SK-N-SH (cell line): Measurements from ENCODE around the gene ARHGAP31. TPM values are rescaled to one million over a fixed set of nuclear protein-coding genes. Genes with fewer than 3 reads are reported as not detected.

ENCODE experiments used
- CTCF ChIA-PET: fragments of 300-600, 350-600 bp; formaldehyde crosslinking; extraction: SDS; loops from one replicate; lab custom pipeline; 2021; lab: Yijun Ruan, JAX
- POLR2A ChIA-PET: fragments of 350-600 bp; sonication (Branson Sonifier 250); formaldehyde crosslinking; extraction: SDS; loops from one replicate; lab custom pipeline; 2020; ENCODE audit warnings: antibody characterized with exemption, inconsistent platforms; lab: Yijun Ruan, JAX
- DNase-seq: peaks from one replicate; pipeline ENCODE4 v3.0.0; 2012
- H2AFZ ChIP-seq: fragments of 200-600 bp; sonication (generic); 2 replicates; pipeline ENCODE4 v1.8.1; 2016; ENCODE audit warnings: antibody characterized with exemption, mild to moderate bottlenecking, low read depth
- H3F3A ChIP-seq: fragments of 200-600 bp; sonication (generic); replicated peaks from 2 replicates; pipeline ENCODE3; 2016; ENCODE audit warnings: antibody characterized with exemption, mild to moderate bottlenecking; ENCODE audit not compliant: insufficient read depth
- H3K27ac ChIP-seq, 2 experiments: fragments of 200-500 bp in 1 of 2; fragments of 200-600 bp in 1 of 2; sonication (Bioruptor generic) in 1 of 2; sonication (generic), shearing (Covaris generic) in 1 of 2; 2 replicates each; pipeline versions ENCODE4 v1.5.1 to v1.6.1; 2014 to 2016; ENCODE audit warnings: low read depth in 2 of 2, inconsistent platforms in 1 of 2, low read length in 1 of 2, mild to moderate bottlenecking in 1 of 2, mixed read lengths in 1 of 2
- H3K27me3 ChIP-seq: fragments of 200-600 bp; sonication (generic), shearing (Covaris generic); 2 replicates; pipeline ENCODE4 v1.6.1; 2016; ENCODE audit warnings: mixed run types; ENCODE audit not compliant: insufficient read depth
- H3K36me3 ChIP-seq, 2 experiments: fragments of 200-500 bp in 1 of 2; fragments of 200-600 bp in 1 of 2; sonication (Bioruptor generic) in 1 of 2; sonication (generic) in 1 of 2; replicated peaks in 1 of 2; 2 replicates each; pipeline versions ENCODE3 to v1.5.1; 2014 to 2016; ENCODE audit warnings: low read length in 1 of 2, mild to moderate bottlenecking in 1 of 2; ENCODE audit not compliant: insufficient read depth in 2 of 2, control insufficient read depth in 1 of 2
- H3K4me1 ChIP-seq, 2 experiments: fragments of 200-500 bp in 1 of 2; fragments of 200-600 bp in 1 of 2; sonication (Bioruptor generic) in 1 of 2; sonication (generic), shearing (Covaris generic) in 1 of 2; 2 replicates each; pipeline versions ENCODE4 v1.5.1 to v1.6.1; 2014 to 2016; ENCODE audit warnings: low read depth in 1 of 2, low read length in 1 of 2, mixed run types in 1 of 2; ENCODE audit not compliant: insufficient read depth in 2 of 2, control insufficient read depth in 1 of 2
- H3K4me2 ChIP-seq: fragments of 200-600 bp; sonication (generic), shearing (Covaris generic); 2 replicates; pipeline ENCODE4 v1.6.1; 2017; ENCODE audit warnings: mixed run types
- H3K4me3 ChIP-seq, 2 experiments: fragments of 200-500 bp in 1 of 2; fragments of 200-600 bp in 1 of 2; sonication (Bioruptor generic) in 1 of 2; sonication (generic), shearing (Covaris generic) in 1 of 2; 2 replicates each; pipeline versions ENCODE4 v1.5.1 to v1.8.1; 2014 to 2016; ENCODE audit warnings: low read depth in 2 of 2, inconsistent platforms in 1 of 2, low read length in 1 of 2, mild to moderate bottlenecking in 1 of 2, mixed read lengths in 1 of 2, moderate library complexity in 1 of 2
- H3K79me2 ChIP-seq: fragments of 200-600 bp; sonication (generic); 2 replicates; pipeline ENCODE4 v1.8.1; 2017; ENCODE audit warnings: mild to moderate bottlenecking; ENCODE audit not compliant: insufficient read depth
- H3K9ac ChIP-seq: fragments of 200-600 bp; sonication (generic); 2 replicates; pipeline ENCODE4 v1.6.1; 2017; ENCODE audit warnings: mixed run types
- H3K9me2 ChIP-seq: fragments of 200-600 bp; sonication (generic); 2 replicates; pipeline ENCODE4 v1.6.1; 2017; ENCODE audit warnings: mixed run types
- H3K9me3 ChIP-seq: fragments of 200-600 bp; sonication (generic); 2 replicates; pipeline ENCODE4 v1.6.1; 2017; ENCODE audit warnings: mixed run types, mild to moderate bottlenecking, moderate library complexity
- H4K20me1 ChIP-seq: fragments of 200-600 bp; sonication (generic); 2 replicates; pipeline ENCODE4 v1.6.1; 2017; ENCODE audit warnings: mild to moderate bottlenecking, mixed run types; ENCODE audit not compliant: insufficient read depth
- CHD2 ChIP-seq: fragments of 150-350 bp; IDR thresholded peaks from 2 replicates; pipeline ENCODE4 v1.6.1; 2018; ENCODE audit warnings: low read length; ENCODE audit not compliant: partially characterized antibody
- EP300 ChIP-seq, 2 experiments: IDR thresholded peaks; 2 replicates each; pipeline versions ENCODE4 v1.4.0 to v1.6.1; 2012; ENCODE audit warnings: borderline replicate concordance in 1 of 2, low read depth in 1 of 2, low read length in 1 of 2
- EZH2phosphoT487 ChIP-seq: fragments of 200-600 bp; sonication (generic); IDR thresholded peaks from 2 replicates; pipeline ENCODE4 v1.6.1; 2017; ENCODE audit warnings: low read depth, mixed run types, mild to moderate bottlenecking, antibody characterized with exemption, moderate library complexity, borderline replicate concordance
- FOSL2 ChIP-seq: IDR thresholded peaks from 2 replicates; pipeline ENCODE4 v1.4.0; 2012; ENCODE audit warnings: low read depth, mild to moderate bottlenecking, moderate library complexity, borderline replicate concordance
- GATA2 ChIP-seq: sonication (generic); formaldehyde crosslinking; IDR thresholded peaks from 2 replicates; pipeline ENCODE4 v1.5.0; 2020; ENCODE audit warnings: mild to moderate bottlenecking, missing genetic modification reagents
- MEF2A ChIP-seq: IDR thresholded peaks from 2 replicates; pipeline ENCODE4 v1.4.0; 2012; ENCODE audit warnings: low read depth, borderline replicate concordance
- NFIC ChIP-seq: IDR thresholded peaks from 2 replicates; pipeline ENCODE4 v1.4.0; 2012; ENCODE audit warnings: borderline replicate concordance
- POLR2AphosphoS5 ChIP-seq: IDR thresholded peaks from 2 replicates; pipeline ENCODE4 v1.6.1; 2012; ENCODE audit warnings: low read depth, low read length
- RAD21 ChIP-seq: IDR thresholded peaks from 2 replicates; pipeline ENCODE4 v1.6.1; 2012; ENCODE audit warnings: mild to moderate bottlenecking, low read length
- RCOR1 ChIP-seq: fragments of 150-350 bp; IDR thresholded peaks from 2 replicates; pipeline ENCODE4 v1.6.1; 2017; ENCODE audit warnings: antibody characterized with exemption, low read length
- TAF1 ChIP-seq: IDR thresholded peaks from 2 replicates; pipeline ENCODE4 v1.6.1; 2012; ENCODE audit warnings: low read depth, mild to moderate bottlenecking, low read length, moderate library complexity, borderline replicate concordance
- YY1 ChIP-seq: IDR thresholded peaks from 2 replicates; pipeline ENCODE4 v1.4.0; 2012; ENCODE audit warnings: low read depth, mild to moderate bottlenecking
- WGBS: methylation state at CpG from one replicate; pipeline ENCODE4 v1.1.6; 2017; ENCODE audit warnings: low lambda C conversion rate; 5-methylcytosine and 5-hydroxymethylcytosine counted together
- polyA plus RNA-seq, 3 experiments: library from polyadenylated mRNA; depleted of rRNA; stranded (reverse); fragments of >200 nt; gene quantifications; 2 replicates each; pipeline ENCODE4 v1.2.3, GENCODE V29; 2012
- TF ChIP-seq, protein P1 (sequence below): IDR thresholded peaks from 2 replicates; pipeline ENCODE4 v1.4.0; 2012; ENCODE audit warnings: low read depth, borderline replicate concordance

Gene ARHGAP31
- polyA plus RNA-seq, 1 of the 3 experiments (the other 2 are of a cell fraction), result 4.4 TPM

DNA sequence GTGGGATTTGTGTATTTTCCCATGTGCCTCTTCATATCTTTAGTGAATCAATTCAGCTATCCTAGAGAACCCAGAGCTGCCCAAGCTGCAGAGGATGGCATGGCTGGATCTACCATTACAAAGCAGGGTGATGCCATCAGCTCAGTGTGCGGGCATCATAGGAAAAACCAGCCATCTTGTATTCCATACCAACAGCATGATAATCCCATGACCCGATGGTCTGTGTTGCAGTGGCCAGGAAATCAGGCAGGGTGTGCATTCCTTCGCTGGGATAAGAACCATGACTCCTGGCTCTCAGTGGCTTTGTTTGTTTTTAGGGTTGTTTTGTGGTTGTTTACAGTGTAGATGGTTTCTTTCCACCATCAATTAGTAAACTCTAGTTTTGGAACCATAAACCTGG, 36.0 kb downstream of the ARHGAP31 start (continued):
- TF ChIP-seq MEF2A (no peak), GATA2 (CRISPR knock-in tag) (no peak)

DNA sequence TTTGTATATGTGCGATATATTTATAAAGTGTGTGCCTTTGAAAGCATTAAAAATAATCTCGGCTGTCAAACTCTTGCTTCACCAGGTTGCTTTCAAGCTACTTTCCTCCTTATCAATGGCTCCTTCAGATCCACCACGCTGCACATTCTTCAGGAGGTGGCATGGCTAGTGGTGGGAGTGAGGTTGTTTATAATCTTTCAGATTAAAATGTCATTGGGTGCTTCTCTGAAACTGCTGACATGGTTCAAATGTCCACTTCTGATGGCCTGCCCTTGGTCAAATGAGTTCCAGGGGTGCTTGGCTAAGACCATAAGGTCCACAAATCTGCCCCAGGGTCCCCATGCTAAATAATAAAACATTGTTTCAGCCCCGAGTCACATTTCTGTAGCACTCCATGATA, 36.7 kb downstream of the ARHGAP31 start:
- CTCF ChIA-PET, result interaction anchor here (1.2 to 2.7 kb wide), 3 partner anchors 9 to 58 kb away, joined by 3 to 11 read pairs (median 6); no protein-coding TSS in a partner anchor
- Histone ChIP-seq H3K27ac (peak overlapping the region in 1 of 2 experiments; percentile 95; a peak in 2 of 4 replicates), H3K9me3 (no peaks in the 10 kb centered on the region), H3K4me2 (no peak overlapping the region), H3K4me1 (peaks cover 4 to 50% of the 10 kb centered on the region in 2 experiments; a peak in 2 of 4 replicates), H3K27me3 (no peaks in the 10 kb centered on the region), H3K4me3 (no peak overlapping the region), H3K9me2 (no peaks in the 10 kb centered on the region)
- TF ChIP-seq EP300 (IDR thresholded peaks at IDR 0.05; ENCODE audit: borderline replicate concordance in 1 of 2, low read depth in 1 of 2, low read length in 1 of 2), result peak in 1 of 2 experiments; percentile 82; a peak in 2 of 4 replicates
- TF ChIP-seq CHD2, result peak; percentile 8
- no peak for TF ChIP-seq GATA2 (CRISPR knock-in tag)
- TF ChIP-seq YY1, result no peak
- TF ChIP-seq TAF1, result no peak
- no peak for TF ChIP-seq NFIC
- TF ChIP-seq, all 33 proteins: peak for 2
- H4K20me1 ChIP-seq, result no peaks in the 10 kb centered on the region
- WGBS, result 80% methylated on average over 4 of the region's 4 CpGs
- H3F3A ChIP-seq, result peaks cover 3% of the 10 kb centered on the region
- POLR2A ChIA-PET, result interaction anchor here (1.0 to 4.6 kb wide), 2 partner anchors 9 to 36 kb away, joined by 4 to 44 read pairs; partner anchors contain the start of gene ARHGAP31
- no peak overlapping the region for H2AFZ ChIP-seq
- H3K36me3 ChIP-seq, result no peaks in the 10 kb centered on the region
- no peak overlapping the region for H3K9ac ChIP-seq
- peaks cover 25% of the 10 kb centered on the region for H3K79me2 ChIP-seq
- peak; percentile 46 for DNase-seq

DNA sequence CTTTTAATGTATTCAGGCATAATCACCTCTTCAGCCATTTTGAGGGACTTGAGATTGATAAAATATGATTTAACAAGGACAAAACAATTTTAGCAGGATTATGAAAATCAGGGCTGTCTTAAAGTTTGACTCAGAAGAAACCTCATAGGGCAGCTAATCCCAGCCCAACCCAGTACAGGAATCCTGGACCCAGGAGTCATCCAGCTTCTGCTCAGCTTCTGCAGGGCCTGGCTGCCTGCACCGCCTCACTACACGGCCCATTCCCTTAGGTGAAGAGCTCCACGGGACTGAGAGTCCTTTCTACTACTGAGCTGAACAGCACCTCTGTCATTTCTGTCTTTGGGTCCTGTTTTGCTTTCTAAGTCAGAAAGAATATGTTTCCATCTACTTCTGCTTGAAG, 37.5 kb downstream of the ARHGAP31 start:
- peaks cover 4 to 50% of the 10 kb centered on the region in 2 experiments; a peak in 2 of 4 replicates for H3K4me1 ChIP-seq
- no peak overlapping the region for H2AFZ ChIP-seq
- no peaks in the 10 kb centered on the region for H4K20me1 ChIP-seq
- ChIA-PET CTCF (interaction anchor here (0.9 to 3.2 kb wide), 8 partner anchors 9 to 349 kb away, joined by 3 to 14 read pairs (median 7); partner anchors contain the start of gene ARHGAP31), POLR2A (interaction anchor here (0.6 to 4.6 kb wide), 10 partner anchors 9 to 159 kb away, joined by 3 to 44 read pairs (median 4); partner anchors contain the start of gene ARHGAP31)
- H3K4me3 ChIP-seq, result no peak overlapping the region
- H3K27me3 ChIP-seq, result no peaks in the 10 kb centered on the region
- H3F3A ChIP-seq, result peaks cover 3% of the 10 kb centered on the region
- H3K9me3 ChIP-seq, result no peaks in the 10 kb centered on the region
- no peak for DNase-seq
- no peak overlapping the region for H3K4me2 ChIP-seq
- H3K79me2 ChIP-seq, result peaks cover 32% of the 10 kb centered on the region
- no peak for TF ChIP-seq POLR2AphosphoS5
- TF ChIP-seq RAD21, result no peak
- TF ChIP-seq TAF1, result no peak
- TF ChIP-seq, protein P1, sequence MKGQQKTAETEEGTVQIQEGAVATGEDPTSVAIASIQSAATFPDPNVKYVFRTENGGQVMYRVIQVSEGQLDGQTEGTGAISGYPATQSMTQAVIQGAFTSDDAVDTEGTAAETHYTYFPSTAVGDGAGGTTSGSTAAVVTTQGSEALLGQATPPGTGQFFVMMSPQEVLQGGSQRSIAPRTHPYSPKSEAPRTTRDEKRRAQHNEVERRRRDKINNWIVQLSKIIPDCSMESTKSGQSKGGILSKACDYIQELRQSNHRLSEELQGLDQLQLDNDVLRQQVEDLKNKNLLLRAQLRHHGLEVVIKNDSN, result no peak
- TF ChIP-seq RCOR1, result no peak
- no peak for TF ChIP-seq YY1
- no peak for TF ChIP-seq FOSL2
- no peak for TF ChIP-seq EZH2phosphoT487
- H3K9me2 ChIP-seq, result no peaks in the 10 kb centered on the region
- 85% methylated on average over 3 of the region's 3 CpGs for WGBS
- H3K9ac ChIP-seq, result no peak overlapping the region
- peaks cover 0 to 2% of the 10 kb centered on the region in 2 experiments for H3K36me3 ChIP-seq
- peak overlapping the region; percentile 28 to 95; a peak in 2 of 4 replicates for H3K27ac ChIP-seq
